PFSK-1 (cell line): ENCODE data around the gene ARHGAP42.

Experiments
- FOXP2 ChIP-seq: optimal IDR thresholded peaks from 2 replicates; pipeline ENCODE3; 2011; ENCODE audit warnings: borderline replicate concordance, control low read depth, inconsistent platforms; ENCODE audit not compliant: insufficient read depth; ENCODE audit errors: extremely low read length, extremely low read depth
- POLR2AphosphoS5 ChIP-seq: IDR thresholded peaks from 2 replicates; pipeline ENCODE4 v1.6.1; 2012; ENCODE audit warnings: low read depth, mild to moderate bottlenecking, control low read depth, low read length, moderate library complexity
- SIN3A ChIP-seq: IDR thresholded peaks from 2 replicates; pipeline ENCODE4 v1.6.1; 2012; ENCODE audit warnings: mild to moderate bottlenecking, low read length, moderate library complexity, borderline replicate concordance; ENCODE audit not compliant: insufficient read depth
- TAF1 ChIP-seq: IDR thresholded peaks from 2 replicates; pipeline ENCODE4 v1.6.1; 2012; ENCODE audit warnings: low read length, control low read depth, borderline replicate concordance; ENCODE audit not compliant: insufficient read depth
- TF ChIP-seq, protein P1 (sequence below), 2 experiments: IDR thresholded peaks; 2 replicates each; pipeline versions ENCODE4 v1.6.1 to v1.8.0; 2011 to 2012; ENCODE audit warnings: low read depth in 2 of 2, low read length in 2 of 2, control low read depth in 1 of 2, inconsistent platforms in 1 of 2, mild to moderate bottlenecking in 1 of 2, moderate library complexity in 1 of 2; ENCODE audit not compliant: insufficient read depth in 1 of 2

The ARHGAP42 gene

GRCh38 chr11:100922121-100922520 lies 235.0 kb downstream of the ARHGAP42 start:
- TF ChIP-seq SIN3A, result no peak
- TF ChIP-seq POLR2AphosphoS5, result no peak
- TF ChIP-seq, protein P1, sequence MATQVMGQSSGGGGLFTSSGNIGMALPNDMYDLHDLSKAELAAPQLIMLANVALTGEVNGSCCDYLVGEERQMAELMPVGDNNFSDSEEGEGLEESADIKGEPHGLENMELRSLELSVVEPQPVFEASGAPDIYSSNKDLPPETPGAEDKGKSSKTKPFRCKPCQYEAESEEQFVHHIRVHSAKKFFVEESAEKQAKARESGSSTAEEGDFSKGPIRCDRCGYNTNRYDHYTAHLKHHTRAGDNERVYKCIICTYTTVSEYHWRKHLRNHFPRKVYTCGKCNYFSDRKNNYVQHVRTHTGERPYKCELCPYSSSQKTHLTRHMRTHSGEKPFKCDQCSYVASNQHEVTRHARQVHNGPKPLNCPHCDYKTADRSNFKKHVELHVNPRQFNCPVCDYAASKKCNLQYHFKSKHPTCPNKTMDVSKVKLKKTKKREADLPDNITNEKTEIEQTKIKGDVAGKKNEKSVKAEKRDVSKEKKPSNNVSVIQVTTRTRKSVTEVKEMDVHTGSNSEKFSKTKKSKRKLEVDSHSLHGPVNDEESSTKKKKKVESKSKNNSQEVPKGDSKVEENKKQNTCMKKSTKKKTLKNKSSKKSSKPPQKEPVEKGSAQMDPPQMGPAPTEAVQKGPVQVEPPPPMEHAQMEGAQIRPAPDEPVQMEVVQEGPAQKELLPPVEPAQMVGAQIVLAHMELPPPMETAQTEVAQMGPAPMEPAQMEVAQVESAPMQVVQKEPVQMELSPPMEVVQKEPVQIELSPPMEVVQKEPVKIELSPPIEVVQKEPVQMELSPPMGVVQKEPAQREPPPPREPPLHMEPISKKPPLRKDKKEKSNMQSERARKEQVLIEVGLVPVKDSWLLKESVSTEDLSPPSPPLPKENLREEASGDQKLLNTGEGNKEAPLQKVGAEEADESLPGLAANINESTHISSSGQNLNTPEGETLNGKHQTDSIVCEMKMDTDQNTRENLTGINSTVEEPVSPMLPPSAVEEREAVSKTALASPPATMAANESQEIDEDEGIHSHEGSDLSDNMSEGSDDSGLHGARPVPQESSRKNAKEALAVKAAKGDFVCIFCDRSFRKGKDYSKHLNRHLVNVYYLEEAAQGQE (IDR thresholded peaks at IDR 0.05; ENCODE audit: insufficient read depth in 1 of 2, low read depth in 2 of 2, low read length in 2 of 2), result no peak
- TF ChIP-seq FOXP2, result no peak
- TF ChIP-seq TAF1, result no peak

- TF ChIP-seq SIN3A (no peak), FOXP2 (no peak), POLR2AphosphoS5 (no peak), TAF1 (no peak)
- TF ChIP-seq, protein P1 (IDR thresholded peaks at IDR 0.05; ENCODE audit: insufficient read depth in 1 of 2, low read depth in 2 of 2, low read length in 2 of 2), result no peak
Measured at GRCh38 chr11:100923555-100923954, 236.5 kb downstream of the ARHGAP42 start.

DNA sequence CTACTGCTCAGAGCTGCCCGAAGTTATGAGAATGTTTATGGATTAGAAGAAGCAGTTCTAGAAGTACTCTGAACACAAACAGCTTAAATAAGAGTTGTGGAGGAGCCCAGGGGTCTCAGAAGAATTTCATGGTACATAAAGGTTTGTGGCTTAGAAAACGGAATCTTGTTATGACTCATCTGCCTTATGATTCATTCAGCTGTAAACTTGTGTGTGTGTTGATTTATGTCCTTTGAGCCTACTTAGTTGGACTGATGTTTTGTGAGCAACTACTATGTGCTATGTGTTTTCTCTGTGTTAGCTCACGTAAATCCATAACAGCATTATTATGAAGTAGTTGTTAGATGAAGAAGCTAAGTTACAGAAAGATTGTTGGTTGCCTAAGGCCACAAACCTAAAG lies 238.8 kb downstream of the ARHGAP42 start:
- TF ChIP-seq POLR2AphosphoS5, result no peak
- TF ChIP-seq, protein P1 (IDR thresholded peaks at IDR 0.05; ENCODE audit: insufficient read depth in 1 of 2, low read depth in 2 of 2, low read length in 2 of 2), result no peak
- no peak for TF ChIP-seq TAF1
- TF ChIP-seq FOXP2, result no peak
- no peak for TF ChIP-seq SIN3A

GRCh38 chr11:100927579-100927978 lies 240.5 kb downstream of the ARHGAP42 start:
- TF ChIP-seq, protein P1 (IDR thresholded peaks at IDR 0.05; ENCODE audit: insufficient read depth in 1 of 2, low read depth in 2 of 2, low read length in 2 of 2), result no peak
- no peak for TF ChIP-seq FOXP2

- no peak for TF ChIP-seq FOXP2
- no peak for TF ChIP-seq TAF1
- no peak for TF ChIP-seq POLR2AphosphoS5
- TF ChIP-seq, protein P1 (IDR thresholded peaks at IDR 0.05; ENCODE audit: insufficient read depth in 1 of 2, low read depth in 2 of 2, low read length in 2 of 2), result no peak
- TF ChIP-seq SIN3A, result no peak
Measured at GRCh38 chr11:100928426-100928825, 241.3 kb downstream of the ARHGAP42 start.
